ENCODE data around the gene VARS2.
"Not testable (repeated sequence)": the region's sequence is repeated elsewhere in the genome, so short reads cannot be mapped to it uniquely, and the experiment has no call there.

DNA sequence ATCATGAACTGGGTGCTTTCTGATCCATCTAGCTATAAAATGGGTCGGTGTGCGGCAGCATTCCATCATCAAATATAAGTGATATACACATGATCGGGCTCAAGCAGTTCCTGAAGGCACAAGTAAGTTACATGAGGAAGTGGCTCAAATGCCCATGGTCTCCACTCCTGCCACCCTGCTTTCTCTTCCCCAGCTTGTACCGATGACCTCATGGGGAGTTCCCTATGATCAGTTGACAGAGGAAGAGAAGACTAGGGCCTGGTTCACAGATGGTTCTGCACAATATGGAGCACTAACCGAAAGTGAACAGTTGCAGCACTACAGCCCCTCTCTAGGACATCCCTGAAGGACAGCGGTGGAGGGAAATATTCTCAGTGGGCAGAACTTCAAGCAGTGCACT lies 55.1 kb downstream of the VARS2 start:
- not testable (repeated sequence) for TF ChIP-seq CTCF (IDR thresholded peaks at IDR 0.05; ENCODE audit: low read depth, low read length); EZH2phosphoT487 (IDR thresholded peaks at IDR 0.05; ENCODE audit: low read depth)
